ENCODE measurements around the gene GJB2. TPM values are rescaled to one million over a fixed set of nuclear protein-coding genes. Genes with fewer than 3 reads are reported as not detected.

Gene GJB2
- total RNA-seq, 1 experiment from 2014 or later = 0.41 TPM

- no peak for DNase-seq (ENCODE audit: low spot score)
Observed at GRCh38 chr13:20141238-20142022, 51.3 kb downstream of the GJB2 start.

DNA sequence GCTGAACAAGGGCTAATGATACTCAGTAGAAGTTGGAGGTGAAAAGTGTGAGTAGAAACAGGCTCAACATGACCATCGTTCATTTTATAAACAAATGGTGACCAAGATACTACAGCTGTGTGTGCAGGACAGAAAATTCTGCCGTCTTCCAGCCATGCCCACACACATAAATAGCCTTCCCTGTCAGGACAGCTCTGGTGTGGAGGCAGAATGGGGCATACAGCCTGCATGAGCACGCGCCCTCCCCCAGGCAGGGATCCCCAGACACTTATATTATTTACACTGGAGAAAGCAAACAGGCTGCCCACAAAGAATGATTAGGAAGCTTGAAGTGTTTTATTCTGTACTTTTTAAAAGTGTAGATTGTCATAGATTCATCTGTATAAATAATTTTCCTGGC lies 52.3 kb downstream of the GJB2 start:
- DNase-seq (ENCODE audit: low spot score) = no peak

GRCh38 chr13:20137875-20138274 lies 54.9 kb downstream of the GJB2 start:
- DNase-seq (ENCODE audit: low spot score) = no peak

Other genes starting within 250 kb of the GJB2 start
- gene ZMYM2, start 234.2 kb downstream of the GJB2 start, total RNA-seq (2014; rRNA removed; shearing (Covaris generic)) = 24.1 and 37.3 TPM in 2 replicates
- gene GJA3, start 31.9 kb downstream of the GJB2 start, total RNA-seq (2014; rRNA removed; shearing (Covaris generic)) = 0.10 and 0.25 TPM in 2 replicates
- gene GJB6, start 39.4 kb upstream of the GJB2 start, total RNA-seq (2014; rRNA removed; shearing (Covaris generic)) = not detected in 2 replicates